Measurements from ENCODE around the gene C11orf16.
"Not testable (repeated sequence)": the region's sequence is repeated elsewhere in the genome, so short reads cannot be mapped to it uniquely, and the experiment has no call there.

C11orf16 gene

GRCh38 chr11:8907116-8907515 lies 25.6 kb downstream of the C11orf16 start:
- Histone ChIP-seq H3K27ac (ENCODE audit: low read depth, low read length) (no peak overlapping the region), H3F3A (ENCODE audit: control insufficient read depth, insufficient read depth) (no peaks in the 10 kb centered on the region), H3K4me2 (ENCODE audit: low read length) (no peak overlapping the region), H3K27me3 (ENCODE audit: control insufficient read depth, low read length) (no peaks in the 10 kb centered on the region), H3K4me3 (ENCODE audit: low read length) (no peak overlapping the region), H3K79me2 (ENCODE audit: control insufficient read depth, low read length) (peaks cover 11% of the 10 kb centered on the region), H3K36me3 (ENCODE audit: control insufficient read depth, low read length) (peaks cover 4% of the 10 kb centered on the region), H3K9me2 (replicated peaks; ENCODE audit: control insufficient read depth, low read length) (no peaks in the 10 kb centered on the region), H3K4me1 (ENCODE audit: control insufficient read depth, low read length) (peaks cover 19% of the 10 kb centered on the region), H3K9me3 (ENCODE audit: control insufficient read depth, insufficient read depth, low read length) (no peaks in the 10 kb centered on the region), H4K20me1 (ENCODE audit: control insufficient read depth, insufficient read depth, low read depth, low read length) (no peaks in the 10 kb centered on the region)
- TF ChIP-seq EZH2phosphoT487 (IDR thresholded peaks at IDR 0.05; ENCODE audit: borderline replicate concordance, low read length) (no peak), CTCF (IDR thresholded peaks at IDR 0.05; ENCODE audit: low read depth, low read length, poor library complexity, severe bottlenecking) (no peak)

GRCh38 chr11:8905528-8906165 lies 27.1 kb downstream of the C11orf16 start:
- Histone ChIP-seq H3K4me2 (ENCODE audit: low read length) (no peak overlapping the region), H3K4me1 (ENCODE audit: control insufficient read depth, low read length) (peaks cover 17% of the 10 kb centered on the region), H3K4me3 (ENCODE audit: low read length) (no peak overlapping the region), H3K9me3 (ENCODE audit: control insufficient read depth, insufficient read depth, low read length) (no peaks in the 10 kb centered on the region), H3K36me3 (ENCODE audit: control insufficient read depth, low read length) (no peaks in the 10 kb centered on the region), H3F3A (ENCODE audit: control insufficient read depth, insufficient read depth) (no peaks in the 10 kb centered on the region), H3K9me2 (replicated peaks; ENCODE audit: control insufficient read depth, low read length) (no peaks in the 10 kb centered on the region), H4K20me1 (ENCODE audit: control insufficient read depth, insufficient read depth, low read depth, low read length) (no peaks in the 10 kb centered on the region), H3K27me3 (ENCODE audit: control insufficient read depth, low read length) (no peaks in the 10 kb centered on the region), H3K79me2 (ENCODE audit: control insufficient read depth, low read length) (no peaks in the 10 kb centered on the region), H3K27ac (ENCODE audit: low read depth, low read length) (no peak overlapping the region)
- TF ChIP-seq CTCF (IDR thresholded peaks at IDR 0.05; ENCODE audit: low read depth, low read length, poor library complexity, severe bottlenecking) (no peak), EZH2phosphoT487 (IDR thresholded peaks at IDR 0.05; ENCODE audit: borderline replicate concordance, low read length) (no peak)

- H3K27ac ChIP-seq (ENCODE audit: low read depth, low read length): no peak overlapping the region
- H3K4me2 ChIP-seq (ENCODE audit: low read length): no peak overlapping the region
- no peaks in the 10 kb centered on the region for H3F3A ChIP-seq (ENCODE audit: control insufficient read depth, insufficient read depth)
- H3K36me3 ChIP-seq (ENCODE audit: control insufficient read depth, low read length): no peaks in the 10 kb centered on the region
- peaks cover 16% of the 10 kb centered on the region; the same call in 1 of the 2 replicates for H3K9me3 ChIP-seq (ENCODE audit: control insufficient read depth, insufficient read depth, low read length)
- H3K9me2 ChIP-seq (replicated peaks; ENCODE audit: control insufficient read depth, low read length): no peaks in the 10 kb centered on the region
- H4K20me1 ChIP-seq (ENCODE audit: control insufficient read depth, insufficient read depth, low read depth, low read length): no peaks in the 10 kb centered on the region
- no peaks in the 10 kb centered on the region for H3K27me3 ChIP-seq (ENCODE audit: control insufficient read depth, low read length)
- H3K4me3 ChIP-seq (ENCODE audit: low read length): no peak overlapping the region
- H3K79me2 ChIP-seq (ENCODE audit: control insufficient read depth, low read length): no peaks in the 10 kb centered on the region
- TF ChIP-seq CTCF (IDR thresholded peaks at IDR 0.05; ENCODE audit: low read depth, low read length, poor library complexity, severe bottlenecking) (no peak), EZH2phosphoT487 (IDR thresholded peaks at IDR 0.05; ENCODE audit: borderline replicate concordance, low read length) (no peak)
- no peaks in the 10 kb centered on the region for H3K4me1 ChIP-seq (ENCODE audit: control insufficient read depth, low read length)
These were observed 33.5 kb downstream of the C11orf16 start for GRCh38 chr11:8899119-8899753.

- not testable (repeated sequence) for H3F3A ChIP-seq (ENCODE audit: control insufficient read depth, insufficient read depth); H3K27ac ChIP-seq (ENCODE audit: low read depth, low read length); H3K9me3 ChIP-seq (ENCODE audit: control insufficient read depth, insufficient read depth, low read length); H3K27me3 ChIP-seq (ENCODE audit: control insufficient read depth, low read length); H3K4me3 ChIP-seq (ENCODE audit: low read length); H3K4me2 ChIP-seq (ENCODE audit: low read length); H3K79me2 ChIP-seq (ENCODE audit: control insufficient read depth, low read length); H3K4me1 ChIP-seq (ENCODE audit: control insufficient read depth, low read length); H3K9me2 ChIP-seq (replicated peaks; ENCODE audit: control insufficient read depth, low read length); H3K36me3 ChIP-seq (ENCODE audit: control insufficient read depth, low read length); H4K20me1 ChIP-seq (ENCODE audit: control insufficient read depth, insufficient read depth, low read depth, low read length)
These were observed 41.6 kb downstream of the C11orf16 start for GRCh38 chr11:8891185-8891584.
